Thyroid gland (tissue), 4 donors: ENCODE results near the gene IRAK2.

Experiments used
- CTCF ChIP-seq, 6 experiments: fragments of 200-600 bp in 3 of 6; fragments of 450-650 bp in 3 of 6; sonication (generic) in 3 of 6; IDR thresholded peaks; one replicate each; pipeline ENCODE4 v1.5.1; 2016 to 2019; ENCODE audit warnings: antibody characterized with exemption in 6 of 6, mild to moderate bottlenecking in 2 of 6, inconsistent platforms in 1 of 6, moderate library complexity in 1 of 6
- POLR2A ChIP-seq, 2 donors: fragments of 450-650 bp; IDR thresholded peaks; one replicate each; pipeline ENCODE4 v1.6.1; 2017; ENCODE audit warnings: antibody characterized with exemption in 2 of 2, mild to moderate bottlenecking in 2 of 2, moderate library complexity in 1 of 2

GRCh38 chr3:10260211-10260701, 95.5 kb downstream of the IRAK2 start:
- TF ChIP-seq CTCF (IDR thresholded peaks at IDR 0.05) (no peak), POLR2A (IDR thresholded peaks at IDR 0.05) (no peak)
